DOHH2 (cell line): ENCODE results near the gene IMPDH1.

Experiments
- EZH2phosphoT487 ChIP-seq: fragments of 200-600 bp; sonication (generic); IDR thresholded peaks from 2 replicates; pipeline ENCODE4 v1.6.1; 2017; ENCODE audit warnings: borderline replicate concordance, mild to moderate bottlenecking, antibody characterized with exemption, low read length, moderate library complexity, mixed read lengths
- TF ChIP-seq, protein P1 (sequence below): fragments of 200-600 bp; sonication (generic); IDR thresholded peaks from one replicate; pipeline ENCODE4 v1.5.1; 2014; ENCODE audit warnings: antibody characterized with exemption, mild to moderate bottlenecking, low read depth, low read length; ENCODE audit not compliant: poor library complexity, severe bottlenecking

- TF ChIP-seq, protein P1, sequence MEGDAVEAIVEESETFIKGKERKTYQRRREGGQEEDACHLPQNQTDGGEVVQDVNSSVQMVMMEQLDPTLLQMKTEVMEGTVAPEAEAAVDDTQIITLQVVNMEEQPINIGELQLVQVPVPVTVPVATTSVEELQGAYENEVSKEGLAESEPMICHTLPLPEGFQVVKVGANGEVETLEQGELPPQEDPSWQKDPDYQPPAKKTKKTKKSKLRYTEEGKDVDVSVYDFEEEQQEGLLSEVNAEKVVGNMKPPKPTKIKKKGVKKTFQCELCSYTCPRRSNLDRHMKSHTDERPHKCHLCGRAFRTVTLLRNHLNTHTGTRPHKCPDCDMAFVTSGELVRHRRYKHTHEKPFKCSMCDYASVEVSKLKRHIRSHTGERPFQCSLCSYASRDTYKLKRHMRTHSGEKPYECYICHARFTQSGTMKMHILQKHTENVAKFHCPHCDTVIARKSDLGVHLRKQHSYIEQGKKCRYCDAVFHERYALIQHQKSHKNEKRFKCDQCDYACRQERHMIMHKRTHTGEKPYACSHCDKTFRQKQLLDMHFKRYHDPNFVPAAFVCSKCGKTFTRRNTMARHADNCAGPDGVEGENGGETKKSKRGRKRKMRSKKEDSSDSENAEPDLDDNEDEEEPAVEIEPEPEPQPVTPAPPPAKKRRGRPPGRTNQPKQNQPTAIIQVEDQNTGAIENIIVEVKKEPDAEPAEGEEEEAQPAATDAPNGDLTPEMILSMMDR, result no peak
- TF ChIP-seq EZH2phosphoT487, result no peak
Observed at GRCh38 chr7:128358233-128358632, 51.5 kb downstream of the IMPDH1 start.
